Dermis blood vessel endothelial cell (primary cell): Measurements from ENCODE around the gene ZNF121. TPM values are rescaled to one million over a fixed set of nuclear protein-coding genes. Genes with fewer than 3 reads are reported as not detected.
A peak's percentile ranks its signal among the peaks of the same experiment; 100 is the strongest.

ENCODE experiments used
- DNase-seq: peaks from one replicate; pipeline ENCODE4 v3.0.0; 2010
- total RNA-seq: library from RNA; depleted of rRNA; stranded (reverse); fragments of >200 nt; gene quantifications from 2 replicates; pipeline ENCODE4 v1.2.3, GENCODE V29; 2014

ZNF121 gene
- total RNA-seq, 1 donor from 2014 or later: 38.8 TPM

DNA sequence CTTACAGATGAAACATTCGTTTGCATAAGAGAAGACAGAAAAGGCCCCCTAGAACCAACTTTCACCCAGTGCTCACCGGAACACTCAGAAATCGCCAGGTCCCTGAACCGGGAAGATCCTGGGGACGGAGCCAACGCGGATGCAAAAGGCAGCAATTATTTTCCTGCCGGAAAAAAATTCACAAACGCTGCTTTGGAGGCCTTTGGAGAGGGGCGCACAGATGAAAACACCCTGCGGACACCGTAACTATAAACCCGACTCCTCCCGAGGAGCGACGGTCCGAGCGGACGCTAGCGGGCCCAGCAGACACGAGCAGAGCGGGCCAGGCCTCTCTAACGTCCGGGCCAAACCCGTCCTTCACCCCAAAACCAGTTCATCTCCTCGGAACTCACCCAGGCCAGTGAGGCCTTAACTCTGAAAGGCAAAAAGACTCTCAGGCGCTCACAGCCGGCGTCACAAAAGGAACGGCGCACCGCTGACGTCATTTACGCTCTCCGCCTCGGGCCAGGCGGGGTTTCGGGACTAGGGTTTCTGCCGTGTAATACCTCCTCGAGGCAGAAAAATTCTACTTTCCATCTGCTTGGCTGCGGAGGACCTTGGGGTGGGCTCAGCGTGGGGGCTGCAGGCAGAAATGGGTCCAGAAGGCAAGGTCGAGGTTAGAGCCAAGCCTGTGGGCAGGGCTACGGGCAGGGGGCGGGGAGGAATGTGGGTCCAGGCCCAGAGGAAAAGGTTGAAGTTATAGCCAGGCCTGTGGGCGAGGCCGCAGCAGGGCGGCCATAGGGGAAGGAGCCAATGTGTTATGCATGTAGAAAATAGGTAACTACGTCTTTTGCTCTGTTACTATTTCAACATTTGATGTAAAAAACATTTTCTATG, 45.9 kb downstream of the ZNF121 start, which contains the start of gene ZNF426:
ZNF426 (minus strand) TSS at position 463 of the 876 bp plus-strand sequence. CDS start 2,413 bp downstream, outside the sequence.
- DNase-seq: peak; percentile 94

- no peak for DNase-seq
These were observed 48.4 kb downstream of the ZNF121 start for GRCh38 chr19:9535934-9536333.

DNA sequence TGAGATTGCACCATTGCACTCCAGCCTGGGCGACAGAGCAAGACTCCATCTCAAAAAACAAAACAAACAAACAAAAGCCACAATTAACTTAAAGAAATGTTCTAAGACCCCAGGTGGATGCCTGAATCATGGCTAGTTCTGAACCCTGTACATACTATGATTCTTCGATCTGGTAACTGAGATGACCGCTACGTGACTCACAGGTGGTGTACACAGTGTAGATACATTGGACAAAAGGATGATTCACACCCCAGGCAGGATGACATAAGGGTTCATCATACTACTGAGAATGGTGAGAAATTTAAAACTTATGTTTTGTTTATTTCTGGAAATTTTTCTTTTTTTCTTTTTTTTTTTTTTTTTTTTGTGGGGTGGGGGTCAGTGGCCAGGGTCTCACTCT, 52.4 kb downstream of the ZNF121 start:
- no peak for DNase-seq

DNA sequence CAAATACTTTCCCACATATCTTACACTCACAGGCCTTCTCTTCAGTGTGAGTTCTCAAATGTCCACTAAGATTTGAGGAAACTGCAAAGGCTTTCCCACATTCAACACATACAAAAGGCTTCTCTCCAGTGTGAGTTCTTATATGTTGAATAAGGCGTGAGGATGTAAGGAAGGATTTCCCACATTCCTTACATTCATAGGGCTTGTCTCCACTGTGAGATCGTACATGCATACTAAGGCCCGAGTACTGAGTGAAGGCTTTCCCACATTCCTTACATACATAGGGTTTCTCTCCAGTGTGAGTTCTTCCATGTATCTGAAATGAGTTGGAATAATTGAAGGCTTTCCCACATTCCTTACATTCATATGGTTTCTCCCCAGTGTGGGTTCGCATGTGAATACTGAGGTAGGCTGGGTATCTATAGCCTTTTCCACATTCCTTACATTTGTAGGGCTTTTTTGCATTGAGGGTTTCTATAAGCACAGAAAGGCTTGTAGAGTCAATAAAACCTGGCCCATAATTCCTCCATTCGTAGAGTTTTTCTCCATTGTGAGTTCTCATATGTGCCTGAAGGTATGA, 55.5 kb downstream of the ZNF121 start:
- peak; percentile 10 for DNase-seq

DNA sequence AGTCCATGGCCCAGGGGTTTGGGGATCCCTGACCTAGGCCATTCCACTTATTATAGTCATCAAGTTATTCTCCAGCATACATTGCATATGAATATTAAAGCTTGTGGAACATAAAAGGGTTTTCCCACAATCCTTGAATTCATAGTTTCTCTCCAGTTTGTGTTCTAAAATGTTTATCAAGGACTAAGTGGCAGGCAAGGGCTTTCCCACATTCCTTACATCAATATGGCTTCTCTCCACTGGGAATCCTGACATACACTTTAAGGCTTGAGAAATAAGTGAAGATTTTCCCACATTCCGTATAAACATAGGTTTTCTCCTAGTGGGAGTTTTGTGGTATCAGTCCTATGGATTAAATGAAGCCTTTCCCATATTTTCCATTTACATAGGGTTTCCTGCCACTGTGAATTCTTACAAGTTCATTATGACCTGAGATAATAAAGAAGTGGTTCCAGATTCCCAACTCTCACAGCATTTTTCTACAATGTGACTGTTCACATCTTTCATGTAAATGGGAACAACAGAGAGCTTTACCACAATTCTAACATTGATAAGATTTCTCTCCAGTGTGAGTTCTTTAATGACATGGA, 60.3 kb downstream of the ZNF121 start:
- DNase-seq: peak; percentile 2

Other genes starting within 250 kb of the ZNF121 start
- gene ZNF177, start 221.5 kb downstream of the ZNF121 start, total RNA-seq: 1.4 and 3.1 TPM in 2 replicates
- gene ZNF266, start 148.9 kb downstream of the ZNF121 start, total RNA-seq: 10.1 and 15.5 TPM in 2 replicates
- gene ZNF560, start 85.9 kb downstream of the ZNF121 start, total RNA-seq: 0.14 and 0.68 TPM in 2 replicates
- gene ZNF426, start 45.9 kb downstream of the ZNF121 start, total RNA-seq: 24.2 and 24.3 TPM in 2 replicates
- gene ZNF561, start 36.7 kb upstream of the ZNF121 start, total RNA-seq: 42.2 and 44.2 TPM in 2 replicates
- gene ZNF562, start 90.6 kb upstream of the ZNF121 start, total RNA-seq: 33.8 and 42.7 TPM in 2 replicates
- gene ZNF846, start 184.2 kb upstream of the ZNF121 start, total RNA-seq: 4.9 and 9.2 TPM in 2 replicates
- gene FBXL12, start 234.6 kb upstream of the ZNF121 start, total RNA-seq: 15.1 and 16.1 TPM in 2 replicates
- gene UBL5, start 243.4 kb upstream of the ZNF121 start, total RNA-seq: 116 and 361 TPM in 2 replicates